ENCODE data around the gene ATOSB. TPM values are rescaled to one million over a fixed set of nuclear protein-coding genes. Genes with fewer than 3 reads are reported as not detected.

The ATOSB gene
- total and polyA plus RNA-seq, 2 of the 8 experiments (the other 6 are each of a cell fraction or from before 2014, with no cell fraction given) = 6.9 to 10.4 TPM

DNA sequence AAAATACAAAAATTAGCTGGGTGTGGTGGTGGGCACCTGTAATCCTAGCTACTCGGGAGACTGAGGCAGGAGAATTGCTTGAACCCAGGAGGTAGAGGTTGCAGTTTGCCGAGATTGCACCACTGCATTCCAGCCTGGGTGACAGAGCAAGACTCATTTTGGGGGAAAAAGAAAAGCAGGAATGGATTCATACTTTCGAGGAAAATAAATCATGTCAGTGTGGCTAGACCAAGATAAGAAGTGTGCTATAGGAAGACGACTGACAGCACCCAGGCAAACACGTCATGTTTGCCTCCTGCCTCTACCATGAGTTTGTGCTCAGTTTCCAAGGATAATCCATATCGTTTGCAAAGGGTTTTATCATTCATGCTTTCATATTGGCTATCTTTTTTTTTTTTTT, 19.3 kb upstream of the ATOSB start (continued):
- TF ChIP-seq, protein P1, sequence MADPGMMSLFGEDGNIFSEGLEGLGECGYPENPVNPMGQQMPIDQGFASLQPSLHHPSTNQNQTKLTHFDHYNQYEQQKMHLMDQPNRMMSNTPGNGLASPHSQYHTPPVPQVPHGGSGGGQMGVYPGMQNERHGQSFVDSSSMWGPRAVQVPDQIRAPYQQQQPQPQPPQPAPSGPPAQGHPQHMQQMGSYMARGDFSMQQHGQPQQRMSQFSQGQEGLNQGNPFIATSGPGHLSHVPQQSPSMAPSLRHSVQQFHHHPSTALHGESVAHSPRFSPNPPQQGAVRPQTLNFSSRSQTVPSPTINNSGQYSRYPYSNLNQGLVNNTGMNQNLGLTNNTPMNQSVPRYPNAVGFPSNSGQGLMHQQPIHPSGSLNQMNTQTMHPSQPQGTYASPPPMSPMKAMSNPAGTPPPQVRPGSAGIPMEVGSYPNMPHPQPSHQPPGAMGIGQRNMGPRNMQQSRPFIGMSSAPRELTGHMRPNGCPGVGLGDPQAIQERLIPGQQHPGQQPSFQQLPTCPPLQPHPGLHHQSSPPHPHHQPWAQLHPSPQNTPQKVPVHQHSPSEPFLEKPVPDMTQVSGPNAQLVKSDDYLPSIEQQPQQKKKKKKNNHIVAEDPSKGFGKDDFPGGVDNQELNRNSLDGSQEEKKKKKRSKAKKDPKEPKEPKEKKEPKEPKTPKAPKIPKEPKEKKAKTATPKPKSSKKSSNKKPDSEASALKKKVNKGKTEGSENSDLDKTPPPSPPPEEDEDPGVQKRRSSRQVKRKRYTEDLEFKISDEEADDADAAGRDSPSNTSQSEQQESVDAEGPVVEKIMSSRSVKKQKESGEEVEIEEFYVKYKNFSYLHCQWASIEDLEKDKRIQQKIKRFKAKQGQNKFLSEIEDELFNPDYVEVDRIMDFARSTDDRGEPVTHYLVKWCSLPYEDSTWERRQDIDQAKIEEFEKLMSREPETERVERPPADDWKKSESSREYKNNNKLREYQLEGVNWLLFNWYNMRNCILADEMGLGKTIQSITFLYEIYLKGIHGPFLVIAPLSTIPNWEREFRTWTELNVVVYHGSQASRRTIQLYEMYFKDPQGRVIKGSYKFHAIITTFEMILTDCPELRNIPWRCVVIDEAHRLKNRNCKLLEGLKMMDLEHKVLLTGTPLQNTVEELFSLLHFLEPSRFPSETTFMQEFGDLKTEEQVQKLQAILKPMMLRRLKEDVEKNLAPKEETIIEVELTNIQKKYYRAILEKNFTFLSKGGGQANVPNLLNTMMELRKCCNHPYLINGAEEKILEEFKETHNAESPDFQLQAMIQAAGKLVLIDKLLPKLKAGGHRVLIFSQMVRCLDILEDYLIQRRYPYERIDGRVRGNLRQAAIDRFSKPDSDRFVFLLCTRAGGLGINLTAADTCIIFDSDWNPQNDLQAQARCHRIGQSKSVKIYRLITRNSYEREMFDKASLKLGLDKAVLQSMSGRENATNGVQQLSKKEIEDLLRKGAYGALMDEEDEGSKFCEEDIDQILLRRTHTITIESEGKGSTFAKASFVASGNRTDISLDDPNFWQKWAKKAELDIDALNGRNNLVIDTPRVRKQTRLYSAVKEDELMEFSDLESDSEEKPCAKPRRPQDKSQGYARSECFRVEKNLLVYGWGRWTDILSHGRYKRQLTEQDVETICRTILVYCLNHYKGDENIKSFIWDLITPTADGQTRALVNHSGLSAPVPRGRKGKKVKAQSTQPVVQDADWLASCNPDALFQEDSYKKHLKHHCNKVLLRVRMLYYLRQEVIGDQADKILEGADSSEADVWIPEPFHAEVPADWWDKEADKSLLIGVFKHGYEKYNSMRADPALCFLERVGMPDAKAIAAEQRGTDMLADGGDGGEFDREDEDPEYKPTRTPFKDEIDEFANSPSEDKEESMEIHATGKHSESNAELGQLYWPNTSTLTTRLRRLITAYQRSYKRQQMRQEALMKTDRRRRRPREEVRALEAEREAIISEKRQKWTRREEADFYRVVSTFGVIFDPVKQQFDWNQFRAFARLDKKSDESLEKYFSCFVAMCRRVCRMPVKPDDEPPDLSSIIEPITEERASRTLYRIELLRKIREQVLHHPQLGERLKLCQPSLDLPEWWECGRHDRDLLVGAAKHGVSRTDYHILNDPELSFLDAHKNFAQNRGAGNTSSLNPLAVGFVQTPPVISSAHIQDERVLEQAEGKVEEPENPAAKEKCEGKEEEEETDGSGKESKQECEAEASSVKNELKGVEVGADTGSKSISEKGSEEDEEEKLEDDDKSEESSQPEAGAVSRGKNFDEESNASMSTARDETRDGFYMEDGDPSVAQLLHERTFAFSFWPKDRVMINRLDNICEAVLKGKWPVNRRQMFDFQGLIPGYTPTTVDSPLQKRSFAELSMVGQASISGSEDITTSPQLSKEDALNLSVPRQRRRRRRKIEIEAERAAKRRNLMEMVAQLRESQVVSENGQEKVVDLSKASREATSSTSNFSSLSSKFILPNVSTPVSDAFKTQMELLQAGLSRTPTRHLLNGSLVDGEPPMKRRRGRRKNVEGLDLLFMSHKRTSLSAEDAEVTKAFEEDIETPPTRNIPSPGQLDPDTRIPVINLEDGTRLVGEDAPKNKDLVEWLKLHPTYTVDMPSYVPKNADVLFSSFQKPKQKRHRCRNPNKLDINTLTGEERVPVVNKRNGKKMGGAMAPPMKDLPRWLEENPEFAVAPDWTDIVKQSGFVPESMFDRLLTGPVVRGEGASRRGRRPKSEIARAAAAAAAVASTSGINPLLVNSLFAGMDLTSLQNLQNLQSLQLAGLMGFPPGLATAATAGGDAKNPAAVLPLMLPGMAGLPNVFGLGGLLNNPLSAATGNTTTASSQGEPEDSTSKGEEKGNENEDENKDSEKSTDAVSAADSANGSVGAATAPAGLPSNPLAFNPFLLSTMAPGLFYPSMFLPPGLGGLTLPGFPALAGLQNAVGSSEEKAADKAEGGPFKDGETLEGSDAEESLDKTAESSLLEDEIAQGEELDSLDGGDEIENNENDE (IDR thresholded peaks at IDR 0.05; ENCODE audit: insufficient replicate concordance, low read length) = no peak
- TF ChIP-seq BACH1 (IDR thresholded peaks at IDR 0.05; ENCODE audit: low read length) = no peak
- TF ChIP-seq PHF8 (conservative IDR thresholded peaks at IDR 0.05; ENCODE audit: low read depth, low read length) = no peak
- TF ChIP-seq SIN3A (conservative IDR thresholded peaks at IDR 0.05 in 1 of 2, IDR thresholded peaks at IDR 0.05 in 1 of 2; ENCODE audit: low read depth in 1 of 2, low read length in 2 of 2) = no peak
- TF ChIP-seq HDAC6 (IDR thresholded peaks at IDR 0.05; ENCODE audit: low read depth, low read length) = no peak
- TF ChIP-seq ASH2L (IDR thresholded peaks at IDR 0.05; ENCODE audit: low read length) = no peak
- TF ChIP-seq RAD21 (IDR thresholded peaks at IDR 0.05 in 1 of 2, conservative IDR thresholded peaks at IDR 0.05 in 1 of 2; ENCODE audit: low read depth in 2 of 2, low read length in 2 of 2) = no peak

Measured in H1 (cell line).